Heart left ventricle (tissue), 16 donors: Measurements from ENCODE around the gene STK11. TPM values are rescaled to one million over a fixed set of nuclear protein-coding genes. Genes with fewer than 3 reads are reported as not detected.
A peak's percentile ranks its signal among the peaks of the same experiment; 100 is the strongest.

ENCODE experiments used
- ATAC-seq, 4 donors: fragments of 200-7000 bp; cut with Tn5 transposase; one replicate each; pipeline ENCODE4 v1.9.1; 2020 to 2022; ENCODE audit warnings: moderate library complexity in 4 of 4, mild to moderate bottlenecking in 3 of 4, moderate number of reproducible peaks in 1 of 4
- DNase-seq, 5 donors: peaks; one replicate each; pipeline ENCODE4 v3.0.0-alpha.2; 2020
- H3K27ac ChIP-seq, 12 donors: fragments of 200-600 bp; sonication (generic) in 4 of 12; one replicate each; pipeline versions ENCODE4 v1.5.0 to v1.8.0; 2016 to 2022; ENCODE audit warnings: mild to moderate bottlenecking in 2 of 12
- H3K27me3 ChIP-seq, 9 donors: fragments of 200-600 bp; sonication (generic) in 2 of 9; one replicate each; pipeline versions ENCODE4 v1.5.1 to v1.8.0; 2016 to 2022; ENCODE audit warnings: mild to moderate bottlenecking in 3 of 9
- H3K36me3 ChIP-seq, 9 donors: fragments of 200-600 bp; sonication (generic) in 2 of 9; one replicate each; pipeline versions ENCODE4 v1.5.0 to v1.8.0; 2018 to 2022; ENCODE audit warnings: mild to moderate bottlenecking in 2 of 9
- H3K4me1 ChIP-seq, 12 donors: fragments of 200-600 bp; sonication (generic) in 4 of 12; one replicate each; pipeline versions ENCODE4 v1.5.0 to v1.8.0; 2016 to 2022; ENCODE audit warnings: mild to moderate bottlenecking in 3 of 12
- H3K4me3 ChIP-seq, 12 donors: fragments of 200-600 bp; sonication (generic) in 4 of 12; one replicate each; pipeline versions ENCODE4 v1.5.0 to v1.8.0; 2017 to 2022; ENCODE audit warnings: mild to moderate bottlenecking in 9 of 12, moderate library complexity in 4 of 12
- H3K9me3 ChIP-seq, 12 donors: fragments of 200-600 bp; sonication (generic) in 4 of 12; one replicate each; pipeline versions ENCODE4 v1.5.0 to v1.8.0; 2016 to 2022; ENCODE audit warnings: mild to moderate bottlenecking in 1 of 12
- CTCF ChIP-seq, 12 donors: fragments of 200-600 bp; sonication (generic) in 4 of 12; IDR thresholded peaks; one replicate each; pipeline versions ENCODE4 v1.5.0 to v1.8.0; 2018 to 2022; ENCODE audit warnings: antibody characterized with exemption in 12 of 12, mild to moderate bottlenecking in 5 of 12
- POLR2A ChIP-seq, 2 donors: fragments of 450-650 bp; IDR thresholded peaks; one replicate each; pipeline ENCODE4 v1.6.1; 2017; ENCODE audit warnings: antibody characterized with exemption in 2 of 2, mild to moderate bottlenecking in 2 of 2, moderate library complexity in 2 of 2
- WGBS, 4 donors: extraction: QIAGEN DNeasy Blood & Tissue Kit in 2 of 4; methylation state at CpG; one replicate each; pipeline versions ENCODE4 v1.1.5 to v1.1.7; 2013 to 2018; 5-methylcytosine and 5-hydroxymethylcytosine counted together
- intact Hi-C, 10 donors: fragments of 100-400 bp; cut with DNase I; formaldehyde crosslinking; loops; one replicate each; pipeline versions ENCODE4 v1.11.1 to v1.14.2; 2022
- polyA plus RNA-seq, 2 donors: library from polyadenylated mRNA; stranded (reverse); fragments of 200-250 nt; gene quantifications; one replicate each; pipeline ENCODE4 v1.2.3, GENCODE V29; 2013
- total RNA-seq, 9 donors: library from RNA; depleted of rRNA in 2 of 9; stranded (reverse); fragments of >200 nt in 2 of 9; fragmentation: NEBNext Ultra II Directional in 3 of 9; extraction: Animal tissue kit (Norgen Biotek cat#: 25700) in 3 of 9; gene quantifications; one replicate each; pipeline versions ENCODE4 v1.1.0 to v1.2.4, GENCODE V29; 2016 to 2023
- donor health status: ischemic (EF 13 %, LVEDD 7.1; RV severe dilation, severe dysfunction).
- donor health status: healthy with polysubstance abuse.
- donor health status: DM: no; HTN: yes; CAD: no.
- donor health status: DM: no; HTN: no; CAD: no.
- donor health status: ischemic (EF 25% LVEDD 6.9; RV normal size, moderate dysfunction).
- donor health status: ischemic (EF 25% LVEDD 5.7; RV mildly dilated, moderate dysfunction).
- donor health status: healthy.
- donor health status: DM: yes; HTN: yes; CAD: no.
- donor health status: ischemic (EF 35%, LVEDD 5.7; RV mildly dilated, moderate dysfunction).
- donor health status: nonischemic (EF 11% LVEDD 7.7; RV severe dilation, severe dysfunction).
- donor health status: DM: yes; HTN: yes; CAD: no.
- donor health status: PGD.
- donor health status: ischemic (EF 29% LVEDD 5.4; RV normal size, mild dysfunction).
- donor health status: nonischemic (EF 23%, LVEDD 6.1; RV moderate dilation, normal function).

Gene STK11
- total and polyA plus RNA-seq, 11 donors = 44.7 to 92.0 (median 50.7) TPM

GRCh38 chr19:1167687-1168571, 37.6 kb upstream of the STK11 start:
- 92 to 97% (median 95%) methylated on average over 26 to 35 of the region's 35 CpGs for WGBS, 4 donors
- H3K27ac ChIP-seq = peak overlapping the region in 1 of 12 donors; percentile 82
- no peak for ATAC-seq
- peak in 1 of 5 donors; percentile 8 for DNase-seq
- TF ChIP-seq CTCF (IDR thresholded peaks at IDR 0.05) (no peak), POLR2A (IDR thresholded peaks at IDR 0.05) (no peak)
- intact Hi-C loops = no loop called here
- H3K4me1 ChIP-seq = peaks cover 2 to 61% (median 17%) of the 10 kb centered on the region in 12 donors
- peaks cover 0 to 37% (median 0%) of the 10 kb centered on the region in 9 donors for H3K36me3 ChIP-seq
- H3K9me3 ChIP-seq = no peaks in the 10 kb centered on the region
- no peaks in the 10 kb centered on the region for H3K27me3 ChIP-seq
- H3K4me3 ChIP-seq = no peak overlapping the region

GRCh38 chr19:1168572-1169410, 36.8 kb upstream of the STK11 start:
- WGBS, 4 donors = 85 to 91% (median 88%) methylated on average over 29 to 50 of the region's 50 CpGs
- H3K9me3 ChIP-seq = no peaks in the 10 kb centered on the region
- H3K36me3 ChIP-seq = peaks cover 0 to 37% (median 0%) of the 10 kb centered on the region in 9 donors
- H3K27me3 ChIP-seq = no peaks in the 10 kb centered on the region
- H3K4me3 ChIP-seq = no peak overlapping the region
- peaks cover 2 to 54% (median 17%) of the 10 kb centered on the region in 12 donors for H3K4me1 ChIP-seq
- H3K27ac ChIP-seq = peak overlapping the region in 2 of 12 donors; percentile 55 to 82
- ATAC-seq = no peak
- DNase-seq = peak in 2 of 5 donors; percentile 24 to 65
- intact Hi-C loops = no loop called here
- TF ChIP-seq POLR2A (IDR thresholded peaks at IDR 0.05) (no peak), CTCF (IDR thresholded peaks at IDR 0.05) (no peak)

GRCh38 chr19:1169411-1169791, 36.2 kb upstream of the STK11 start:
- Histone ChIP-seq H3K4me1 (peaks cover 2 to 53% (median 18%) of the 10 kb centered on the region in 12 donors), H3K9me3 (no peaks in the 10 kb centered on the region), H3K27ac (peak overlapping the region in 2 of 12 donors; percentile 55 to 82), H3K27me3 (no peaks in the 10 kb centered on the region), H3K4me3 (no peak overlapping the region), H3K36me3 (peaks cover 0 to 37% (median 0%) of the 10 kb centered on the region in 9 donors)
- TF ChIP-seq CTCF (IDR thresholded peaks at IDR 0.05) = no peak
- TF ChIP-seq POLR2A (IDR thresholded peaks at IDR 0.05) = no peak
- ATAC-seq (no peak), DNase-seq (peak in 1 of 5 donors; percentile 25)
- intact Hi-C loops = no loop called here
- 80 to 89% (median 86%) methylated on average over 4 to 10 of the region's 10 CpGs for WGBS, 4 donors
